GM03348 (cell line): Measurements from ENCODE around the gene CASZ1.

Source experiments
- DNase-seq: peaks from one replicate; pipeline ENCODE4 v3.0.0; 2012; ENCODE audit warnings: low spot score

Gene CASZ1

DNA sequence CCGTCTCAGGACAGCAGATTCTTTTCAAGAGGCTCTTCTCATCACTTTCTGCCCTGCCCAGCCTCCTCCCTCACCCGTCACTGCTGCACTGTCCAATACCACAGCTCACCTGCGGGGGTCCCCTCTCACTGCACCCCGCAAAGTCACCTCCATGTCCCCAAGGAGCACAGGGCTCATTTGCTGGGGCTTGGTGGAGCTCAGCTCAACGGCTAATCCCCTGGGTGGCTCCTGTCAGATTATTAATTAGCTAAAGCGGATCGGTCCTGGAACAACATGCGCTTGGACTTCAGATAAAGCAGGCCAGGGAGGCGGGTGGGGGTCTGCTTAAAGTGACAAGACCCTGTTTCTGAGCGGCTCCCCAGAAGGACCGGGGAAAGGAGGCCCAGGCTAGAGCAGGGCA lies 43.1 kb downstream of the CASZ1 start:
- DNase-seq, result no peak

DNA sequence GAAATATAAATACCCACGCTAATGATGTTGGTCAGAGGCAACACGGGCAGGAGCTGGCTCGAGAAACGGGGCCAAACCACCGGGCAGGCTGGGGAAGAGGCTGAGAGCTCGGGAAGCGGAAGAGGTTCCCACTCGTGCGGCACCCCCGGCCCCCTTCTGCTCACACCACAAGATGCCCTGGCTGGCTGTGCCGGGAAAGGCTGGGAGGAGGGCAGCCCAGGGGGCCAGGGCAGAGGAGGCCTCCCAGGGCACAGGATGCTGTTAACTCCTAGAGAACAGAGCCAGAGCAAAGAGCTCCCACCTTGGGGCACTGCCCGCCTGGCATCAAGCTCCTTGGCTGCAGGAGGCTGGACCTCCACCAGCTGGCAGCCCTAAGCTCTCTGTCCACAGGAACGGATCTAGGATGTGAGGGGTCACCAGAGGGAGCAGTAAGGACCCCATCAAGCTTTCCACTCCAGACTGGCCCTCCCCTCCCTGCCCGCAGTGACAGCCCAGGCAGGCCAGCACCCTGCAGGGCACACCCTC lies 44.8 kb downstream of the CASZ1 start:
- DNase-seq, result no peak

DNA sequence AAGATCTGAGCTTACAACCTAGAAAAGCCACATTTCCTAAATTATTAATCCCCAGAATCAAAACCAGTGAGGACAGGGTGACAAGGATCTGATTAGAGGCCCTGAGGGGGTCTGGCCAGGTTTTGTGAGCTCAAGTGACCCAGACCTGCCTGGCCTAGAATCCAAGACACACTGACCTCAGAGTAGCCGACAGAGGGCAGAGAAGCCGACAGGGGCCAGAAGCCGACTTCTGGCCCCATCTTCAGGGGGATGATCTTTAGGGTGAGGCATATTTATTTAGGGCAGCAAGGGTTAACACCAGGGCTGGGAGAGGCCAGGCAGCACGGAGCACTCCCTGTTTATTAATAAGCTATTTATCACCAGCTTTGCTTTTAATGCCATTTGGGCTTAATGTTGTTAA lies 45.3 kb downstream of the CASZ1 start:
- no peak for DNase-seq

DNA sequence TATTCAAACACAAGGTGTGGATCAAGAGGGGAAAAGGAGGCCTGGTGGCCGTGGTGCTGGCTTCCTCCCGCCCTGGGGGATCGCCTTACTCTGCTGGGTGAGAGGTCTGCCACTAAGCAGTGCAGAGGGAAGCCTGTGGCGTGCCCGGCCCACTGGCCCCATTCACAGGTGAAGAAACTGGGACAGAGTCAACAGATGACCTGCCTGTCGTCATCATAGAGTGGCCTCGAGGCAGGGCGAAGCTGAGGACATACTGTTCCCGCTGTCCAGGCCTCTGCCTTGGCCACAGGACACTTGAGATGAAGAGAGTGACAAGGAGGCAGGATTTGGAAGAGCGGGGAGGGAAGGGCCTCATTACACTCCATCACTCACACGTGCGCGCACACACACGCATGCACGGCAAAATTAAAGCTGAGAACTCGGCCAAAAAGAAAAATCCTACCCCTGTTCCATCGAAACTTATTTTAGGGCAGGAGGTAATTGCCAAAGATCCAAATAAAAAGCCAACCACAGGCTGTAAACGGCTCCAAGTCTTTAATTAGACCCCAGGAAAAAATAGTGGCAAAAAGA lies 50.5 kb downstream of the CASZ1 start:
- DNase-seq, result no peak

DNA sequence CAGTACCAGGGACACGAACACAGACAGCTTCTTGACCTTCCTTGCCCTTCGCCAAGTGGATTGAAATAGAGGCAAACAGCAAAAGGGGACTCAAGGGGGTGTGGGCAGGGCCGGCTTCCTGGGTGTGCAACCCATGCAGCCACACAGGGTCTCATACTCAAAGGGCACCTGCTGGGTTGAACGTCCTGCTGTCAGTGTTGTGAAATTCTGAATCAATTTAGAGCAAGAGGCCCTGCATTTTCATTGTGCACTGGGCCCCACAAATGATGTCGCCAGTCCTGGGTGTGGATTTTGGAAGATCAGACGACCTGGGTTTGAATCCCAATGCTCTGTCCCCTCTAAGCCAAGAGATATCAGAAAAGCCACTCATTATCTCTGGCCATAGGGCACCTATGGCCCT lies 51.1 kb downstream of the CASZ1 start:
- no peak for DNase-seq

DNA sequence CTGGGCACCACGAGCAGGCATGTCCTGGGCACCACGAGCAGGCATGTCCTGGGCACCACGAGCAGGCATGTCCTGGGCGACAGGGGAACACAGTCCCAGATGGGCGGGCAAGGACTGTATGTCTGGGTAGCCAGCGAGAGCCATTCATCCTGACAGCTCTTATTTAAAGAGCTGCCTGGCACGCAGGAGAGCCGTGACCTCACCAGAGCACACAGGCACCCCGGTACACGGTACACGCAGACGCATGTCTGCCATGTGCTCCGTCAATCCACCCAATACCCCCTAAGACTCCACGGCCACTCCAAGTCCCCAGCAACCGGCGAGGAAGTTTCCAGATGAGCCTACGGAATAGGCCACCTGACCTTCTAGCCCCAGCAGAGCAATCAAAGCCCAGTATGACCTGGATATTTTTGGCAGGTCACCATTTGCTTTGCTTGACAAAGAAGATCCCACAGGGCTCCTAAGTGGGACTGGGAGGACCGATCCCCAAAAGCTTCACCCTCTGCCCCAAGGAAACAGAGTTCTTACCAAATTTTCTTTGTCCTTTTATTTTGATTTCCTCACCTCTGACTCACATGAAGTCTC lies 51.7 kb downstream of the CASZ1 start:
- DNase-seq, result no peak

DNA sequence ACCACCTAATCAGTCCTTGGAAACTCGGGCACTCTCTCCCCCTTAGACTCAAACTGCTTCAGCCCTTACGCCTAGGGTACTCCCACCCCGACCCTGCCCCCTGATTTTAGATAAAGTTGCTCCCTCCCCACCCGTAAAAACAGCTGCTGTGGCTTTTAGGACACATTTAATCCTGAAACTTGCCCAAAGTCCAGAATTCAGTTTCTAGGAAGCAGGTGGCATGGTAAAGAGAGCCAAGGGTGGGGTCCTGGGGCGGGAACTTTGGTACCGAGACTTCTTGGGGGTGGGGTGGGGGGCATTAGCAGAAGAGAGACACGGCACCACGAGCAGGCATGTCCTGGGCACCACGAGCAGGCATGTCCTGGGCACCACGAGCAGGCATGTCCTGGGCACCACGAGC lies 52.4 kb downstream of the CASZ1 start:
- DNase-seq, result no peak

DNA sequence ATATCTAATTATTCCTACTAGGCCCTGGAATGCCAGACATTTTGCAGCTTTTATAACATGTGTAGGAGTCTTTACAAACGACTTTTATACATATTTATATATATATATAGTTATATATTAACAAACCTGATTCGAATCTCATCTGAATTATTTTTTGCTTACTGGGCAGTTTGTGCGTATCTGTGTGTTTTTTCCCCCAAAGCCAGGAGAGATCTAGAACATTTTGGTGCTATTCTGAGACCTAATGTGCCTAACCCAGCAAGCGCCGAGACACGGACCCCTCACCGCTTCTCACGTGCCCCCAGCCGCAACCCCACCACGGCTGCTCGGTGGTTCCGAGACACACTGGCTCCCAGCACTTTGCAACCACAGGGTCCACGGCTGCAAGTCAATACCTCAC lies 54.8 kb downstream of the CASZ1 start:
- no peak for DNase-seq

DNA sequence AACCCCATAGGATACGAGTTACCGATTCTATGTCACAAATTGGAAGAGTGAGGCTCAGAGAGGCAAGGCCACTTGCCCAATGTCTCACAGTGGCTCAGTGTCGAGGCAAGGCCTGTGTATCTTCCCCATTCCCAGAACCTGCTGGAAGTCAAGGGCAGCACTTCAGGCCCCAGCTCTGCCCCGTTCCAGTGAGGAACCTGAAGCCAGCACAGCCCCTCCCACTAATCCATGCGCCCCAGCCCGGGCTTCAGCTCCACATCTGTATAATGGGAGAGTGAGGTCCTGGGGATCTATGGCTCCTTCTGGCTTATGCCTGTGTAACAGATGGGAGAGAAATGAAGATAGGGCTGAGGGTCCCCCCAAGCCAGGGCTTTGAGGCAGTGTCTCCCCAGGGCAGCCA lies 56.3 kb downstream of the CASZ1 start:
- DNase-seq, result no peak

DNA sequence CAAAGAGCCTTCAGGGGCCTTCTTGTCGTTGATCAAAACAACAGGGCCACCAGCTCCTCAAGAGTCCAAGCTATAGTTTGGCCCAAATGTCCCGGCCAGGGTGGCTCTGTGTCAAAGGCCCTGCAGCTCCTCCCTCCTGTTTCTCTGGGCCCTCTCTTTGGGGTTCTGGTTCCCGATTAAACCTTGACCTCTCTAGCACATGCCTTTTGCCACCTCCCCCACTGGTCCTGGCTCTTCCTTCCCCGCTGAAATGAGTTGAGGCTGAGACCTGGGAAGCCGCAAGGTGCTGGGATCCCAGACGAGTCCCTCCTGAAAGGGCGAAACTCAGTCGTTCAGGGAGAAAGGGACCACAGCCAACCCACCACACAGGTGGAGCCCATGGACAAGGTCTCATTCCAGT lies 56.9 kb downstream of the CASZ1 start:
- DNase-seq, result no peak

DNA sequence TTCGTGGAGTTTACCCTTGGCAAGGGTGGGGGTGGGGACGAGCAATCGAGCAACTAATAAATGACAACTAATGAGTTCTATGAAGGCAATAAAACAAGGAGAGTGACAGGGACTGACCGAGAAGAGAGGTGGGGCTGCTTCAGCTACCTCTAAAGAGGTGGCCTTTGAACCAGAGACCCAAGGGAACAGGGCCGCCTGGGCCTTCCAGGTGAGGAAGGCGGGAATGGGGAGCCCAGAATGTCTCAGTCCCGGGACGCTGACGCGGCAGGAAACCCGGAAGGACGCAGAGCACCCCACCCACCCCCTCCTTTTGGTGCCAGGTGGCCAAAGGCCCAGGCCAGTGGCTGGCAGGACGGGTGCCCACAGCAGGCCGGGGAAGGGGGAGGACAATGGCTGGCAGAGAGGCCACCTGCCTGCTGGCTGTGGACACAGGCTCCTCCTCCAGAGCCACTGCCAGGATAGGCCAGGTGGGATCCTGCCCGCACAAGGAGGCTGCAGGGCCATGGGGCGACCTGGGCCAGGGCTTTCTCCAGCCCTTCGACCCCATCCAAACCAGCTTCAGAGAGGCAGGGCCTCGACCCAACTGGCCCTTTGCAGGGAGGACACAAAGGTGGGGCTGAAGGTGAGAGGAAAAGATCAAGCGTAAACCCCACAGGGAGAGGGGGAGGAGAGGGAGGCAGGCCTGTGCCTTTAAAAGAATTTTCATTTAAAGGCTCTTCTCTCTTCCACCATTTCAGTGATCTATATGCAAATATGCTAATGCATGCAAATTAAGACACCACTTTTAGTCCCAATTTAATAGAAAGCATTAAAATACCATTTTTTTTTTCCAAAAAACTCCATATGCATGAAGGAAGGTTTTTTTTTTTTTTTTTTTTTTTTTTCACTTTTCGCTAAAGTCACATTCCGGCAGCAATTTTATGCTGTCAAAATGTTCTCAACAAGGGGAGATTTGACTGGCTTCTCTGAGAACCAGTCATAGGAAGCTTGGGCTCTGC lies 58.1 kb downstream of the CASZ1 start:
- DNase-seq, result no peak

DNA sequence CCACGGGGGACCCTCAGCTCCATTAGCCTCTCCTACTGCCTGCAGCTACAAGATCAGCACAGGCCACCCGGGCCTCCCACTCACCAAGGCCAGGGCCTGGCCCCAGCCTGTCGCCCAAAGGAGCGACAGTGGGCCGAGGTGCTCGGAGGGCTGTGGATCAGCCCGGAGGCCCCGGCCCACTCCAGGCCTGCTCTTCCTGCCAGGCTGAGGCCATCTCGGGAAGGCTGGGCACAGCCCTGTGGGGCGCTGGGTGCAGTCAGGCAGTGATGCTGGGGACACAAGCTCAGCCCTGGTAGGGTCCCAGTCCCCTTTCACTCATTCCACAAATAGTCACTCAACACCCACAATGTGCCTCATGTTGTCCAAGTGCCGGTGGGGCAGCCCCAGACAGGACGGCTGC lies 58.8 kb downstream of the CASZ1 start:
- no peak for DNase-seq

DNA sequence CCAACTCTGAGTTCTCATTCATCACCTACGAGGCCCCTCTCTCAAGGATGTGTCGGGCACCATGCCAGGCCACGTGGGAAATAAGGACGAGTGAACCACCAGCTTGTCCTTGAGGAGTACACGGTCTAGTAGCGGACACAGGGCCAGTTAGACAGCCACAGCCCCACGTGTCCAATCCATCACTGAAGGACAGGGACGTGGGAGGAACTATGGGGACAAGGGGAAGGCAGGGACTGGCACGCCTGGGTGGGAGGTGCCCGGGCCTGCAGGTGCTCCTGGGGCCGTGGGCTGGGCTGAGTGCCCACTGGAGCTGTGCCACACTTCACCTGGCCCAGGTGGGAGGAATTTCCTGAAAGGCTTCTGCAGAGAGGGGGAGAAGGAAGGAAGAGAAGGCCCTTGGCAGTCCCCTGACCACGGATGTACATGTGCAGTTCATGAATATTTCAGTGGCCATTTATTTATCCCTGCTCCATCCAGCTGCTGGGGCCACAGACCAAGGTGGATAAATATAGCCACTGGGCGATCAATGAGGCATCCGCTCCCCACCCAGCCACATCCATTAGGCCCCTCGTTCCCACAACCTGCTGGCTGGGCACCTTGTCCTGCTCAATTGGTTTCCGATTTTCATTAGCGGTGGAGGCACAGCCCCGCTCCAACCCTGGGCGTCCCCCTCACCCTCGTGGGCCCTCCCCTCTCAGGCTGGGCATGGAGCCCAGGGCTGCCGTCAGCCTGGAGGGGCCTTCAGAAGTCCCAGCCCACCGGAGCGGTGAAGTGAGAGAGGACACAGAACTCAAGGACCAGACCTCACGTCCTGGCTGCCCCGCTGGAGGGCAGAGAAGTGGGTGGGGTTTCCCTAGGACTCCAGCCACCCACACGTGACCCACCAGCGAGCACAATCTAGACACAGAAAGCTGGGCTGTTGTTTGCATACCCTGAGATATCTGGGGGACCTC lies 59.5 kb downstream of the CASZ1 start:
- no peak for DNase-seq

DNA sequence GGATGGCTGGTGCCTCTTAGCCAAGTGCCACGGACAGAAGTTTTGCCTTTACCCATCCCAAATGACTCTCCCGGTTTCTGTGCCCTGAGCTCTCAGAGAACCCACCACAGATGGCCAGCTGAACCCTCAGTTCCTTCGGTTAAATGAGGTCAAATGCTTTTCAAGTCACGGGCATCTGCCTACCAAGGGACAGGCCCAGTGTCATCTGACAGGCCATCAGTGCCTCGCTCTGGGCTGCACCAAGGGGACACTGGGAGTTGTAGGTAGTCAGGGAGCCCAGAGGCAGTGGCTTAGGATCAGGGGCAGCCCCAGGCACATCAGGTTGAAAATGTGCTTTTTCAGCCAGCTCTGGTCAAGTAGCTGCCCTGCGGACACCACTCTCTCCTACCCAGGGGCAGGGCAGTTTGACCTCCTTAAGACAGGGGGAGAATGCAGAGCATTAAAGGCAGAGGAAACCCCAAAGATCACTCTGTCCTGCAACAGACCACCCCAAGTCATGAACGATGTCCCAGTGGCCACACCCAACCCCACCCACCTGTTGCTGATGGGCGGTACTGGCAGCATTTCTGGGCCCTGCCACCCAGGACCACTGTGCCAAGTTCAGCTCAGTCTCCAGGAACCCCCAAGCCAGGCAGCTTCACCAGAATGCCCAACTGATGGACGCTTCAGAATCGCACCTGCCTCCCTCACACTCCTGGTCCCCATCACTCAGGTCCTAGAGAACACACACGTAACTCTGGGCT lies 60.7 kb downstream of the CASZ1 start:
- no peak for DNase-seq

DNA sequence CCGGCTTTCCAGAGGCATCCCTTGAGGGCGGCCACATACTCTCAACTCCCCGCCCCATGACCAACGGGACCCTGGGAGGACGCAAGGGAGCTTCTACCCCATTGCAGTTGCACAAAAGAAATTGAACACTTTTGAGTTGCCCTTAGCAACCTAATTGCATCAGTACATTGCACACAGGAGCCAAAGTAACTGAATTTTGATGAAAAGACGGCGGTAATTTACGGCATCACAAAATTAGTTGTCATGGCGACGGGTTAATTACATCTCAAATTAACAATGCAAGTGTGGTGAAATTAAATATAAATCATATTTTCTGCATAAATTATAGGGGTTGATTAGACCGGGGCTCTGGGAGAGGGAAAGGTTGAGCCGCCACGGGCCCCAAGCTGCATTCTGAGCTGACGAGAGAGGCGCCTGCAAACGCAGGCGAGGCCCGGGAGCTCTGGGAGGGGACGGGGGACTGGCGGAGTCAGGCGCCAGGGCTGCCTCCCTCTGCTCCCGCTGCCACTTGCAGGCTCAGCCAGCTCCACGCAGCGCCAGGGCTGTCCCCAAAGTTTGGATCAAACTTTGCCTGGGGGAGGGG lies 61.4 kb downstream of the CASZ1 start:
- DNase-seq, result no peak

DNA sequence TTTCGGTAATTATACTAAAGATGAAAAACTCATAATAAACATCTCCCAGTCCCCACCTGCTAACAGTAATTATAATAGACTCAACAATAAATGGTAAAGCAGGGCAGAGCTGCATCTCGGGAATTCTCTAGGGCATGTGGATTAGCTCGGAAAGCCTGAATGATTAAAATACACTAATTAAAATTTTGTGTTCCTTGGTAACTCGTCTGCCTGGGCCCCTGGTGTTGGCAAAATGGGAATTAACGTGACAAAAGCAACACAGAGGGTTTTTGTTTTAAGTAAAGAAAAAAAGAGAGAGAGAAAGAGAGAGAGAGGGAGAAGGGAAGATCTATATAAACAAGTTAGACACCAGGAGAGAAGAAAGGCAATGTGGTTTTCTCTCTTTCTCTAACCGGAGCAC lies 62.1 kb downstream of the CASZ1 start:
- no peak for DNase-seq

DNA sequence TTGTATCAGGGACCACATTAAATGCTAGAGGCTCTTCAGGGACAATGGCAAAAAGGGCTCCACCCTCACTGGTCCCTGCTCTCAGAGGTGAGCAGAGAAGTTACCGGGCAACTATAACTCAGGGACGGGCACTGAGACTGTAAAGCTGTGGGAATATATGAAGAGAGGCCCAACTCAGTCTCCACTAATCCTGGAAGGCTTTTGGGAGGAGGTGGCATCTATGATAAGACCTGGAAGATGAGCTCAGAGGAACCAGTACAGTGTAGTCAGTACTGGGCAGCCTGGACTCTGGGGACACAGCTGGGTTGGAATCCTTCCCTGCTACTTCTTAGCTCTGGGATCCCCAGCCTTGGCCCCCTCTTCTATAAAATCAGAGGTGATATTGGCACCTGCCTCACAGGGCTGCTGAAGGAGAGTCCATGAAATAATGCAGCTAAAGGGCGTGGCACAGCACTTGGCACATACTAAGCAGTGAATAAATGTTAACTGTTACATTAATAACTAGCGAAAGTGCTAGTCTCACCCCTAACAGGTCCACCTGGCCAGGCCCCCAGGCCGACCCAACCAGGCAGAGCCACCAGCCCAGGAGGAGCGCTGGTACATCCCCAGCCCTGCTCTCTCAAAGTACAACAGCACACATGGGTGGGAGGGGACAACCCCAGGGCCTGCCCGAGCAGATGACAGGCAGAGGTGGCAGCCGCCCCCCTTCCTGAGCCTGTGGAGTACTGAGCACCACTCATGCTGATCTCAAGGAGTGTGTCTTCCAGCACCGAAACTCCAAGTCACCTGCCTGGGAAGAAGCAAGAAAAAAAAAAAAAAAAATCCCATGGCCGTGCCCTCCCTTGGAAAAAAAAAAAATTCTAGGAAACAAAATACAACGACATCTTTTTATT lies 62.7 kb downstream of the CASZ1 start:
- no peak for DNase-seq

DNA sequence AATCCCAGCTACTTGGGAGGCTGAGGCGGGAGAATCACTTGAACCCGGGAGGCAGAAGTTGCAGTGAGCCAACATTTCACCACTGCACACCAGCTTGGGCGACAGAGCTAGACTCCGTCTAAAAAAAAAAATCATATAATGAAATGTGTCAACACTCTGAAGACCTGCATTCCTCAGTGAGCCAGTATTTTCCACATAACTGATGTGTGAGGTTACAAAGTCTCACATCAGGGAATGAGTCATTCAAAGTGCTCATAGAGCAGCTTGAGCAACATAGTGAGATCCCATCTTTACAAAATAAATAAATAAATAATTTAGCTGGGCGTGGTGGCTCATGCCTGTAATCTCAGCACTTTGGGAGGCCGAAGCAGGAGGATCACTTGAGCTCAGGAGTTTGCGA lies 65.5 kb downstream of the CASZ1 start:
- peak; percentile 80 for DNase-seq

DNA sequence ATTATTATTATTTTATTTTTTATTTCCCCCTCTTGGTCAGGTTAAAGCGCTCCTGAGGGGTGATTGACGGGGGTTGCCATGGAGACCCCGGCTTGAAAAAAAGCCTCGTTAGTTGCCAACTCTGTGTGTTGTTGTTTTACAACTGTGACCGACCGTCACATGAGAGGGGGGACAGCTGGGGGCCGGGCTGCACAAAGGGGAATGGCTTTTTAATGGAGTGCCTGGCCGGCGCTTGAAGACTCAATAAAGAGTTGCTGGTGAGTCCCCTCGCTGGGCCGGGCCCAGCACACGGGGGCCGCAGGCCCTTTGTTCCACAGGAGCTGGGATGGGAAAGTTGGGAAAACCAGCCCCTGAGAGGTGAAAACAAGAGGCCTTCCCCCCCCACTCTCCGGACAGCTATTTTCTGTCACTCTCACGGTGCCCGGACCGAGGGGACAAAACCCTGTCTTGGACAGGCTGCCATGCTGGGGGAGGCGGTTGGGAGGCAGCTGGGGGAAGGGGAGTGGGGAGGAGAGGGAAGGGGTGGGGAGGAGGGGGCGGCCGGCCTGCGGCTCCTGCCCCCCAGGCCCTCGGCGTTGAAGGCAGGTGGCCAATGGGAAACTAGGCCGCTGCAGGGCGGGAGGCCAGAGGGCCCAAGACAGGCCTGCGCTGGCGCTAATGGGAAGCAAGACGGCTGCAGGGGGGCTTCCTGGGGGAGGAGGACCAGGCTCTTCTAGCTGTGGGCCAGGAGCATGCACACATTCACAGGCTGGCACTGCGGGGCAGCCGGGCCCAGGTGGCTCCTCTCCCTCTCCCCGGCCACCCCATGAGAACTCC lies 67.6 kb downstream of the CASZ1 start:
- DNase-seq, result no peak
